Testis (tissue), 2 donors: ENCODE results near the gene KLK14.

Experiments used
- POLR2A ChIP-seq: fragments of 450-650 bp; IDR thresholded peaks from one replicate; pipeline ENCODE4 v1.6.1; 2017; ENCODE audit warnings: antibody characterized with exemption, mild to moderate bottlenecking, moderate library complexity
- TF ChIP-seq, protein P1 (sequence below), 3 experiments: fragments of 450-650 bp in 2 of 3; fragments of 200-600 bp in 1 of 3; sonication (generic) in 1 of 3; IDR thresholded peaks; one replicate each; pipeline ENCODE4 v1.5.1; 2016 to 2019; ENCODE audit warnings: antibody characterized with exemption in 3 of 3, mild to moderate bottlenecking in 2 of 3, moderate library complexity in 1 of 3

DNA sequence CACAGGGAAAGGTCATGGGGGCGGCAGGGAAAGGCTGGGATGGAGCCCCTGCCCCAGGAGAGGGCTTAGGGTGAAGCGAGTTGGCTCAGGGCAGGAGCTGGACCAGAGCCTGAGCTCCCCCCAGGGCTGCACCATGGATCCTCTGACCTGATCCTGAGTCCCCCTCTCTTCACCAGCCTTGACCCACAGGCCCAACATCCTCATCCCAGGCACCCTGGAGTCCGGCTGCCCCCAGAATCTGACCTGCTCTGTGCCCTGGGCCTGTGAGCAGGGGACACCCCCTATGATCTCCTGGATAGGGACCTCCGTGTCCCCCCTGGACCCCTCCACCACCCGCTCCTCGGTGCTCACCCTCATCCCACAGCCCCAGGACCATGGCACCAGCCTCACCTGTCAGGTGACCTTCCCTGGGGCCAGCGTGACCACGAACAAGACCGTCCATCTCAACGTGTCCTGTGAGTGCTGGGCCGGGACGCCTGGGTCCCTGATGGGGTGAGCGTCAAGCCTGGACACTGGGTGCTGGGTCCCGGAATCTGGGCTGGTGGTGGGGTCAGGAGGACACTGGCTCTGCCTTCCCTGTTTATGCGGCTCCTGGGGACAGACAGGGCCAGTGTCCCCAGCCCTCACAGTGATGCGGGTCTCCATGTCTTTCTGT is 42.9 kb upstream of the KLK14 start:
- TF ChIP-seq, protein P1, sequence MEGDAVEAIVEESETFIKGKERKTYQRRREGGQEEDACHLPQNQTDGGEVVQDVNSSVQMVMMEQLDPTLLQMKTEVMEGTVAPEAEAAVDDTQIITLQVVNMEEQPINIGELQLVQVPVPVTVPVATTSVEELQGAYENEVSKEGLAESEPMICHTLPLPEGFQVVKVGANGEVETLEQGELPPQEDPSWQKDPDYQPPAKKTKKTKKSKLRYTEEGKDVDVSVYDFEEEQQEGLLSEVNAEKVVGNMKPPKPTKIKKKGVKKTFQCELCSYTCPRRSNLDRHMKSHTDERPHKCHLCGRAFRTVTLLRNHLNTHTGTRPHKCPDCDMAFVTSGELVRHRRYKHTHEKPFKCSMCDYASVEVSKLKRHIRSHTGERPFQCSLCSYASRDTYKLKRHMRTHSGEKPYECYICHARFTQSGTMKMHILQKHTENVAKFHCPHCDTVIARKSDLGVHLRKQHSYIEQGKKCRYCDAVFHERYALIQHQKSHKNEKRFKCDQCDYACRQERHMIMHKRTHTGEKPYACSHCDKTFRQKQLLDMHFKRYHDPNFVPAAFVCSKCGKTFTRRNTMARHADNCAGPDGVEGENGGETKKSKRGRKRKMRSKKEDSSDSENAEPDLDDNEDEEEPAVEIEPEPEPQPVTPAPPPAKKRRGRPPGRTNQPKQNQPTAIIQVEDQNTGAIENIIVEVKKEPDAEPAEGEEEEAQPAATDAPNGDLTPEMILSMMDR (IDR thresholded peaks at IDR 0.05), result no peak
- TF ChIP-seq POLR2A, result no peak
